Ecto neural progenitor cell (in vitro differentiated cells): Measurements from ENCODE around the gene CPO.

Experiments used
- DNase-seq: peaks from one replicate; pipeline ENCODE4 v3.0.0-alpha.2; 2018; ENCODE audit warnings: low spot score

CPO gene

GRCh38 chr2:207015901-207016300, 76.6 kb downstream of the CPO start:
- DNase-seq, result no peak
